Activated T-helper 2 cell treated with anti-CD3 and anti-CD28 coated beads, Interferon-gamma antibody, Interleukin-2, Interleukin-4, amounts not matched to agents 10 μg/mL and 5 μg/mL and 100 μg/mL, durations not matched to agents 14 hours and 24 hours and 36 hours (primary cell): ENCODE results near the gene DLL1. TPM values are rescaled to one million over a fixed set of nuclear protein-coding genes. Genes with fewer than 3 reads are reported as not detected.

Experiments used
- DNase-seq: peaks from one replicate; pipeline ENCODE4 v3.0.0; 2021; ENCODE audit warnings: low spot score
- H3K27ac Mint-ChIP-seq: one replicate; pipeline ENCODE4 v1.8.0; 2021; ENCODE audit warnings: mixed read lengths
- H3K27me3 Mint-ChIP-seq: one replicate; pipeline ENCODE4 v1.8.0; 2021; ENCODE audit warnings: low read depth, mixed read lengths
- H3K36me3 Mint-ChIP-seq: one replicate; pipeline ENCODE4 v1.8.0; 2021; ENCODE audit warnings: low read depth, mixed read lengths
- H3K4me1 Mint-ChIP-seq: one replicate; pipeline ENCODE4 v1.8.0; 2021; ENCODE audit warnings: low read depth, mixed read lengths
- H3K4me3 Mint-ChIP-seq: one replicate; pipeline ENCODE4 v1.8.0; 2021; ENCODE audit warnings: low read depth, mild to moderate bottlenecking, moderate library complexity, mixed read lengths
- H3K9me3 Mint-ChIP-seq: one replicate; pipeline ENCODE4 v1.8.0; 2021; ENCODE audit warnings: mixed read lengths
- intact Hi-C: fragments of 100-400 bp; cut with micrococcal nuclease; formaldehyde crosslinking; loops from one replicate; pipeline ENCODE4 v1.15.1; 2023
- total RNA-seq: library from RNA; stranded (reverse); gene quantifications from 2 replicates; pipeline ENCODE4 v1.2.3, GENCODE V29; 2022

The DLL1 gene
- total RNA-seq, 1 donor from 2014 or later, result not detected

GRCh38 chr6:170285482-170285881, 5.4 kb downstream of the DLL1 start:
- H3K27me3 Mint-ChIP-seq, result peaks cover 48% of the 10 kb centered on the region
- no peak for DNase-seq
- H3K4me3 Mint-ChIP-seq, result no peak overlapping the region
- intact Hi-C loops, result no loop called here
- no peaks in the 10 kb centered on the region for H3K9me3 Mint-ChIP-seq
- H3K27ac Mint-ChIP-seq, result no peak overlapping the region
- peaks cover 11% of the 10 kb centered on the region for H3K4me1 Mint-ChIP-seq
- no peaks in the 10 kb centered on the region for H3K36me3 Mint-ChIP-seq

GRCh38 chr6:170284866-170285469, 5.9 kb downstream of the DLL1 start:
- intact Hi-C loops, result no loop called here
- peaks cover 6% of the 10 kb centered on the region for H3K4me1 Mint-ChIP-seq
- DNase-seq, result no peak
- no peak overlapping the region for H3K4me3 Mint-ChIP-seq
- no peaks in the 10 kb centered on the region for H3K9me3 Mint-ChIP-seq
- H3K27me3 Mint-ChIP-seq, result peaks cover 45% of the 10 kb centered on the region
- H3K27ac Mint-ChIP-seq, result no peak overlapping the region
- H3K36me3 Mint-ChIP-seq, result no peaks in the 10 kb centered on the region

- Mint-ChIP-seq H3K9me3 (no peaks in the 10 kb centered on the region), H3K27ac (no peak overlapping the region), H3K4me1 (peaks cover 6% of the 10 kb centered on the region), H3K36me3 (no peaks in the 10 kb centered on the region), H3K4me3 (no peak overlapping the region), H3K27me3 (peaks cover 50% of the 10 kb centered on the region)
- intact Hi-C loops, result no loop called here
- no peak for DNase-seq
Observed at GRCh38 chr6:170284126-170284773, 6.6 kb downstream of the DLL1 start.

GRCh38 chr6:170283212-170284081, 7.4 kb downstream of the DLL1 start:
- Mint-ChIP-seq H3K4me3 (no peak overlapping the region), H3K4me1 (peaks cover 4% of the 10 kb centered on the region), H3K27ac (no peak overlapping the region), H3K36me3 (no peaks in the 10 kb centered on the region), H3K9me3 (no peaks in the 10 kb centered on the region), H3K27me3 (peaks cover 48% of the 10 kb centered on the region)
- intact Hi-C loops, result no loop called here
- DNase-seq, result no peak

GRCh38 chr6:170282512-170283158, 8.2 kb downstream of the DLL1 start:
- Mint-ChIP-seq H3K27me3 (peaks cover 40% of the 10 kb centered on the region), H3K27ac (no peak overlapping the region), H3K4me3 (no peak overlapping the region), H3K4me1 (peaks cover 7% of the 10 kb centered on the region), H3K9me3 (no peaks in the 10 kb centered on the region), H3K36me3 (no peaks in the 10 kb centered on the region)
- intact Hi-C loops, result no loop called here
- no peak for DNase-seq

- peaks cover 40% of the 10 kb centered on the region for H3K27me3 Mint-ChIP-seq
- H3K4me3 Mint-ChIP-seq, result no peak overlapping the region
- DNase-seq, result no peak
- no peaks in the 10 kb centered on the region for H3K9me3 Mint-ChIP-seq
- peaks cover 7% of the 10 kb centered on the region for H3K4me1 Mint-ChIP-seq
- intact Hi-C loops, result no loop called here
- H3K36me3 Mint-ChIP-seq, result no peaks in the 10 kb centered on the region
- no peak overlapping the region for H3K27ac Mint-ChIP-seq
Observed at GRCh38 chr6:170281331-170282292, 9.3 kb downstream of the DLL1 start.

- H3K27ac Mint-ChIP-seq, result no peak overlapping the region
- no peak for DNase-seq
- no peaks in the 10 kb centered on the region for H3K9me3 Mint-ChIP-seq
- no peaks in the 10 kb centered on the region for H3K36me3 Mint-ChIP-seq
- H3K4me1 Mint-ChIP-seq, result peaks cover 7% of the 10 kb centered on the region
- intact Hi-C loops, result no loop called here
- no peak overlapping the region for H3K4me3 Mint-ChIP-seq
- H3K27me3 Mint-ChIP-seq, result peaks cover 38% of the 10 kb centered on the region
Observed at GRCh38 chr6:170280689-170281045, 10.2 kb downstream of the DLL1 start.

GRCh38 chr6:170279977-170280688, 10.7 kb downstream of the DLL1 start:
- Mint-ChIP-seq H3K4me1 (peaks cover 7% of the 10 kb centered on the region), H3K9me3 (no peaks in the 10 kb centered on the region), H3K4me3 (no peak overlapping the region), H3K27ac (no peak overlapping the region), H3K27me3 (peaks cover 39% of the 10 kb centered on the region), H3K36me3 (no peaks in the 10 kb centered on the region)
- intact Hi-C loops, result no loop called here
- DNase-seq, result no peak

- Mint-ChIP-seq H3K27me3 (peaks cover 38% of the 10 kb centered on the region), H3K36me3 (no peaks in the 10 kb centered on the region)
- intact Hi-C loops, result no loop called here
Observed at GRCh38 chr6:170279426-170279825, 11.5 kb downstream of the DLL1 start.

GRCh38 chr6:170278743-170279094, 12.2 kb downstream of the DLL1 start:
- Mint-ChIP-seq H3K36me3 (no peaks in the 10 kb centered on the region), H3K9me3 (no peaks in the 10 kb centered on the region), H3K4me3 (no peak overlapping the region), H3K4me1 (peaks cover 7% of the 10 kb centered on the region), H3K27me3 (peaks cover 45% of the 10 kb centered on the region), H3K27ac (no peak overlapping the region)
- no peak for DNase-seq
- intact Hi-C loops, result no loop called here

More at GRCh38 chr6:170279426-170279825, 11.5 kb downstream of the DLL1 start:
- H3K4me3 Mint-ChIP-seq, result no peak overlapping the region
- no peaks in the 10 kb centered on the region for H3K9me3 Mint-ChIP-seq
- DNase-seq, result no peak
- H3K27ac Mint-ChIP-seq, result no peak overlapping the region
- H3K4me1 Mint-ChIP-seq, result peaks cover 7% of the 10 kb centered on the region

- Mint-ChIP-seq H3K4me3 (no peak overlapping the region), H3K27me3 (peaks cover 49% of the 10 kb centered on the region), H3K9me3 (no peaks in the 10 kb centered on the region), H3K4me1 (peaks cover 7% of the 10 kb centered on the region), H3K36me3 (no peaks in the 10 kb centered on the region), H3K27ac (no peak overlapping the region)
- DNase-seq, result no peak
- intact Hi-C loops, result no loop called here
Observed at GRCh38 chr6:170277893-170278742, 12.8 kb downstream of the DLL1 start.
